ENCODE measurements around the gene TSTD1.
"Not testable (repeated sequence)": the region's sequence is repeated elsewhere in the genome, so short reads cannot be mapped to it uniquely, and the experiment has no call there.

TSTD1 gene

GRCh38 chr1:161000736-161001480, 37.9 kb downstream of the TSTD1 start:
- no peak for TF ChIP-seq CTCF (IDR thresholded peaks at IDR 0.05; ENCODE audit: borderline replicate concordance, insufficient read depth, low read depth, low read length)
- no peak overlapping the region for H3K4me3 ChIP-seq (ENCODE audit: low read depth, low read length)

GRCh38 chr1:160999376-160999775, 39.4 kb downstream of the TSTD1 start:
- H3K4me3 ChIP-seq (ENCODE audit: low read depth, low read length), result no peak overlapping the region
- TF ChIP-seq CTCF (IDR thresholded peaks at IDR 0.05; ENCODE audit: borderline replicate concordance, insufficient read depth, low read depth, low read length), result no peak

- TF ChIP-seq CTCF (IDR thresholded peaks at IDR 0.05; ENCODE audit: borderline replicate concordance, insufficient read depth, low read depth, low read length), result peak; percentile 61
- H3K4me3 ChIP-seq (ENCODE audit: low read depth, low read length), result no peak overlapping the region
Measured at GRCh38 chr1:160997323-160998038, 41.3 kb downstream of the TSTD1 start.

GRCh38 chr1:160996178-160996577, 42.6 kb downstream of the TSTD1 start:
- TF ChIP-seq CTCF (IDR thresholded peaks at IDR 0.05; ENCODE audit: borderline replicate concordance, insufficient read depth, low read depth, low read length), result no peak
- H3K4me3 ChIP-seq (ENCODE audit: low read depth, low read length), result no peak overlapping the region

- peak; percentile 2; the same call in 1 of the 2 replicates for TF ChIP-seq CTCF (IDR thresholded peaks at IDR 0.05; ENCODE audit: borderline replicate concordance, insufficient read depth, low read depth, low read length)
- no peak overlapping the region for H3K4me3 ChIP-seq (ENCODE audit: low read depth, low read length)
Measured at GRCh38 chr1:160993544-160994193, 45.1 kb downstream of the TSTD1 start.

GRCh38 chr1:160992036-160992435, 46.7 kb downstream of the TSTD1 start:
- not testable (repeated sequence) for H3K4me3 ChIP-seq (ENCODE audit: low read depth, low read length)
